GM12878 (cell line): ENCODE data around the gene SPARC.

Experiments
- ATF3 ChIP-seq: IDR thresholded peaks from 2 replicates; pipeline ENCODE4 v1.6.1; 2011; ENCODE audit warnings: low read depth, mild to moderate bottlenecking, low read length, moderate library complexity, borderline replicate concordance; ENCODE audit errors: extremely low read depth
- CTCF ChIP-seq, 3 experiments: IDR thresholded peaks in 2 of 3; conservative IDR thresholded peaks in 1 of 3; 2 replicates each; pipeline ENCODE4 v1.5.1; 2011; ENCODE audit warnings: low read depth in 3 of 3, low read length in 3 of 3, mild to moderate bottlenecking in 3 of 3, control low read depth in 2 of 3, moderate library complexity in 2 of 3, inconsistent platforms in 1 of 3, mixed read lengths in 1 of 3; ENCODE audit not compliant: control insufficient read depth in 2 of 3, insufficient read depth in 1 of 3; ENCODE audit errors: extremely low read depth in 1 of 3
- EP300 ChIP-seq, 2 experiments: fragments of 150-350 bp in 1 of 2; IDR thresholded peaks; 2 replicates each; pipeline ENCODE4 v1.6.1; 2011 to 2012; ENCODE audit warnings: low read depth in 2 of 2, low read length in 2 of 2, borderline replicate concordance in 1 of 2, improper control_type of control experiment in 1 of 2, inconsistent platforms in 1 of 2; ENCODE audit not compliant: control insufficient read depth in 1 of 2
- EZH2 ChIP-seq: IDR thresholded peaks from 2 replicates; pipeline ENCODE4 v1.6.1; 2012; ENCODE audit warnings: low read depth, mild to moderate bottlenecking, control low read depth, inconsistent platforms, low read length, borderline replicate concordance; ENCODE audit not compliant: control insufficient read depth
- JUND ChIP-seq: IDR thresholded peaks from 2 replicates; pipeline ENCODE4 v1.6.1; 2012; ENCODE audit warnings: low read depth, mild to moderate bottlenecking, low read length, improper control_type of control experiment, moderate library complexity
- MYC ChIP-seq: IDR thresholded peaks from 2 replicates; pipeline ENCODE4 v1.6.1; 2011; ENCODE audit warnings: mild to moderate bottlenecking, low read length, moderate library complexity, inconsistent platforms; ENCODE audit not compliant: insufficient read depth, insufficient replicate concordance, insufficient read length, severe bottlenecking
- PKNOX1 ChIP-seq: fragments of 450-650 bp; IDR thresholded peaks from 2 replicates; pipeline ENCODE4 v1.6.1; 2016; ENCODE audit warnings: mild to moderate bottlenecking
- POLR2A ChIP-seq: IDR thresholded peaks from 2 replicates; pipeline ENCODE4 v1.6.1; 2011; ENCODE audit warnings: low read depth, mild to moderate bottlenecking, low read length
- POLR2AphosphoS5 ChIP-seq: IDR thresholded peaks from 2 replicates; pipeline ENCODE4 v1.6.1; 2011; ENCODE audit warnings: mild to moderate bottlenecking, low read length, inconsistent platforms
- RAD21 ChIP-seq: IDR thresholded peaks from 2 replicates; pipeline ENCODE4 v1.6.1; 2011; ENCODE audit warnings: mild to moderate bottlenecking, low read depth, low read length, moderate library complexity; ENCODE audit not compliant: insufficient read depth
- YY1 ChIP-seq: IDR thresholded peaks from 2 replicates; pipeline ENCODE4 v1.6.1; 2011; ENCODE audit warnings: low read depth, mild to moderate bottlenecking, low read length
- ZBTB33 ChIP-seq: fragments of 450-650 bp; IDR thresholded peaks from 2 replicates; pipeline ENCODE4 v1.6.1; 2017; ENCODE audit warnings: mild to moderate bottlenecking
- TF ChIP-seq, protein P1 (sequence below): fragments of 450-650 bp; IDR thresholded peaks from 2 replicates; pipeline ENCODE4 v1.6.1; 2016; ENCODE audit warnings: mild to moderate bottlenecking, moderate library complexity, borderline replicate concordance

GRCh38 chr5:151676719-151677118, 10.0 kb downstream of the SPARC start:
- TF ChIP-seq EP300 (IDR thresholded peaks at IDR 0.05; ENCODE audit: borderline replicate concordance in 1 of 2, control insufficient read depth in 1 of 2, low read depth in 2 of 2, low read length in 2 of 2): no peak
- no peak for TF ChIP-seq ZBTB33
- TF ChIP-seq EZH2: no peak
- TF ChIP-seq MYC: no peak
- no peak for TF ChIP-seq CTCF (IDR thresholded peaks at IDR 0.05 in 2 of 3, conservative IDR thresholded peaks at IDR 0.05 in 1 of 3; ENCODE audit: control insufficient read depth in 2 of 3, extremely low read depth in 1 of 3, insufficient read depth in 1 of 3, low read depth in 3 of 3, low read length in 3 of 3)
- no peak for TF ChIP-seq PKNOX1
- TF ChIP-seq YY1: no peak
- TF ChIP-seq, protein P1, sequence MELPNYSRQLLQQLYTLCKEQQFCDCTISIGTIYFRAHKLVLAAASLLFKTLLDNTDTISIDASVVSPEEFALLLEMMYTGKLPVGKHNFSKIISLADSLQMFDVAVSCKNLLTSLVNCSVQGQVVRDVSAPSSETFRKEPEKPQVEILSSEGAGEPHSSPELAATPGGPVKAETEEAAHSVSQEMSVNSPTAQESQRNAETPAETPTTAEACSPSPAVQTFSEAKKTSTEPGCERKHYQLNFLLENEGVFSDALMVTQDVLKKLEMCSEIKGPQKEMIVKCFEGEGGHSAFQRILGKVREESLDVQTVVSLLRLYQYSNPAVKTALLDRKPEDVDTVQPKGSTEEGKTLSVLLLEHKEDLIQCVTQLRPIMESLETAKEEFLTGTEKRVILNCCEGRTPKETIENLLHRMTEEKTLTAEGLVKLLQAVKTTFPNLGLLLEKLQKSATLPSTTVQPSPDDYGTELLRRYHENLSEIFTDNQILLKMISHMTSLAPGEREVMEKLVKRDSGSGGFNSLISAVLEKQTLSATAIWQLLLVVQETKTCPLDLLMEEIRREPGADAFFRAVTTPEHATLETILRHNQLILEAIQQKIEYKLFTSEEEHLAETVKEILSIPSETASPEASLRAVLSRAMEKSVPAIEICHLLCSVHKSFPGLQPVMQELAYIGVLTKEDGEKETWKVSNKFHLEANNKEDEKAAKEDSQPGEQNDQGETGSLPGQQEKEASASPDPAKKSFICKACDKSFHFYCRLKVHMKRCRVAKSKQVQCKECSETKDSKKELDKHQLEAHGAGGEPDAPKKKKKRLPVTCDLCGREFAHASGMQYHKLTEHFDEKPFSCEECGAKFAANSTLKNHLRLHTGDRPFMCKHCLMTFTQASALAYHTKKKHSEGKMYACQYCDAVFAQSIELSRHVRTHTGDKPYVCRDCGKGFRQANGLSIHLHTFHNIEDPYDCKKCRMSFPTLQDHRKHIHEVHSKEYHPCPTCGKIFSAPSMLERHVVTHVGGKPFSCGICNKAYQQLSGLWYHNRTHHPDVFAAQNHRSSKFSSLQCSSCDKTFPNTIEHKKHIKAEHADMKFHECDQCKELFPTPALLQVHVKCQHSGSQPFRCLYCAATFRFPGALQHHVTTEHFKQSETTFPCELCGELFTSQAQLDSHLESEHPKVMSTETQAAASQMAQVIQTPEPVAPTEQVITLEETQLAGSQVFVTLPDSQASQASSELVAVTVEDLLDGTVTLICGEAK: no peak
- no peak for TF ChIP-seq JUND
- TF ChIP-seq POLR2A: no peak
- TF ChIP-seq RAD21: no peak
- no peak for TF ChIP-seq ATF3
- no peak for TF ChIP-seq POLR2AphosphoS5
